Neural cell (in vitro differentiated cells): Measurements from ENCODE around the gene UCK1. TPM values are rescaled to one million over a fixed set of nuclear protein-coding genes. Genes with fewer than 3 reads are reported as not detected.

Source experiments
- H2AFZ ChIP-seq: fragments of 200-600, 300-800 bp; sonication (generic), shearing (Covaris generic); 2 replicates; pipeline ENCODE4 v1.6.0; 2014; ENCODE audit warnings: low read depth, mild to moderate bottlenecking, antibody characterized with exemption, low read length, moderate library complexity
- H3F3A ChIP-seq: fragments of 200-600 bp; shearing (Covaris generic); 2 replicates; pipeline ENCODE4 v1.6.1; 2016; ENCODE audit warnings: mild to moderate bottlenecking, moderate library complexity, mixed read lengths, antibody characterized with exemption, low read length; ENCODE audit not compliant: insufficient read depth, poor library complexity, severe bottlenecking
- H3K27ac ChIP-seq: fragments of 200-600, 300-800 bp; sonication (generic), shearing (Covaris generic); 2 replicates; pipeline ENCODE4 v1.5.1; 2014; ENCODE audit warnings: mild to moderate bottlenecking, low read length, moderate library complexity
- H3K27me3 ChIP-seq: fragments of 300-800, 200-600 bp; sonication (generic), shearing (Covaris generic); 2 replicates; pipeline ENCODE4 v1.6.0; 2014; ENCODE audit warnings: mild to moderate bottlenecking, low read depth, low read length, moderate library complexity; ENCODE audit not compliant: insufficient read depth
- H3K36me3 ChIP-seq: fragments of 300-800, 200-600 bp; sonication (generic), shearing (Covaris generic); 2 replicates; pipeline ENCODE4 v1.5.1; 2014; ENCODE audit warnings: mild to moderate bottlenecking, antibody characterized with exemption, low read length, moderate library complexity; ENCODE audit not compliant: insufficient read depth
- H3K4me2 ChIP-seq: fragments of 300-800, 200-600 bp; sonication (generic), shearing (Covaris generic); 2 replicates; pipeline ENCODE4 v1.6.0; 2014; ENCODE audit warnings: mild to moderate bottlenecking, low read length
- H3K4me3 ChIP-seq: fragments of 300-800, 200-600 bp; sonication (generic), shearing (Covaris generic); 2 replicates; pipeline ENCODE4 v1.5.1; 2014; ENCODE audit warnings: mild to moderate bottlenecking, low read length, moderate library complexity
- H3K79me2 ChIP-seq: fragments of 200-600 bp; shearing (Covaris generic); replicated peaks from 2 replicates; pipeline ENCODE4 v1.6.0; 2014; ENCODE audit warnings: mild to moderate bottlenecking, low read length, moderate library complexity; ENCODE audit not compliant: insufficient read depth
- H3K9ac ChIP-seq: fragments of 300-800, 200-600 bp; sonication (generic), shearing (Covaris generic); 2 replicates; pipeline ENCODE4 v1.6.1; 2016; ENCODE audit warnings: mild to moderate bottlenecking, low read length, mixed read lengths
- H3K9me2 ChIP-seq: fragments of 200-600 bp; shearing (Covaris generic); 2 replicates; pipeline ENCODE4 v1.6.1; 2016; ENCODE audit warnings: mild to moderate bottlenecking, low read length, mixed read lengths; ENCODE audit not compliant: insufficient read depth
- H3K9me3 ChIP-seq: fragments of 200-600, 300-800 bp; sonication (generic), shearing (Covaris generic); 2 replicates; pipeline ENCODE4 v1.6.1; 2016; ENCODE audit warnings: mild to moderate bottlenecking, mixed run types, low read length, moderate library complexity, mixed read lengths
- H4K20me1 ChIP-seq: fragments of 200-600 bp; shearing (Covaris generic); 2 replicates; pipeline ENCODE4 v1.6.1; 2016; ENCODE audit warnings: mild to moderate bottlenecking, mixed run types; ENCODE audit not compliant: insufficient read depth
- CTCF ChIP-seq: fragments of 450-650 bp; IDR thresholded peaks from 2 replicates; pipeline ENCODE4 v1.5.1; 2014; ENCODE audit warnings: antibody characterized with exemption, mild to moderate bottlenecking, moderate library complexity; ENCODE audit not compliant: poor library complexity, severe bottlenecking
- EP300 ChIP-seq: fragments of 450-650 bp; conservative IDR thresholded peaks from 2 replicates; pipeline ENCODE4 v1.6.1; 2014; ENCODE audit warnings: antibody characterized with exemption, mild to moderate bottlenecking, moderate library complexity; ENCODE audit not compliant: poor library complexity, severe bottlenecking
- EZH2 ChIP-seq: fragments of 200-600, 300-800 bp; shearing (Covaris generic), sonication (generic); IDR thresholded peaks from 2 replicates; pipeline ENCODE4 v1.6.1; 2014; ENCODE audit warnings: antibody characterized with exemption, low read length, borderline replicate concordance, mild to moderate bottlenecking; ENCODE audit not compliant: insufficient read depth, poor library complexity, severe bottlenecking
- MXI1 ChIP-seq: fragments of 450-650 bp; conservative IDR thresholded peaks from 2 replicates; pipeline ENCODE4 v1.6.1; 2014; ENCODE audit warnings: antibody characterized with exemption, mild to moderate bottlenecking; ENCODE audit not compliant: poor library complexity, severe bottlenecking
- POLR2AphosphoS5 ChIP-seq: IDR thresholded peaks from 2 replicates; pipeline ENCODE4 v1.6.1; 2012
- RAD21 ChIP-seq: fragments of 450-650 bp; conservative IDR thresholded peaks from 2 replicates; pipeline ENCODE4 v1.6.1; 2014; ENCODE audit warnings: antibody characterized with exemption, mild to moderate bottlenecking, moderate library complexity
- REST ChIP-seq: IDR thresholded peaks from 2 replicates; pipeline ENCODE4 v1.6.1; 2012; ENCODE audit warnings: borderline replicate concordance
- SMC3 ChIP-seq: fragments of 450-650 bp; conservative IDR thresholded peaks from 2 replicates; pipeline ENCODE4 v1.6.1; 2014; ENCODE audit warnings: antibody characterized with exemption, mild to moderate bottlenecking, moderate library complexity; ENCODE audit not compliant: poor library complexity
- TAF1 ChIP-seq: IDR thresholded peaks from 2 replicates; pipeline ENCODE4 v1.6.1; 2012; ENCODE audit warnings: low read depth
- polyA plus RNA-seq: library from polyadenylated mRNA; depleted of rRNA; stranded (reverse); fragments of >200 nt; gene quantifications from 2 replicates; pipeline ENCODE4 v1.2.3, GENCODE V29; 2014

UCK1 gene
- polyA plus RNA-seq, 1 donor from 2014 or later, result 45.9 TPM

- no peak for TF ChIP-seq REST
- TF ChIP-seq EP300, result no peak
- no peak for TF ChIP-seq TAF1
Measured at GRCh38 chr9:131528886-131529505, 2.1 kb downstream of the UCK1 start (continued).

GRCh38 chr9:131528186-131528585 is 2.9 kb downstream of the UCK1 start:
- no peaks in the 10 kb centered on the region for H3K9me3 ChIP-seq
- H3K79me2 ChIP-seq, result peaks cover 3% of the 10 kb centered on the region
- TF ChIP-seq SMC3, result no peak
- no peak for TF ChIP-seq RAD21
- TF ChIP-seq POLR2AphosphoS5, result no peak
- no peak for TF ChIP-seq CTCF
- no peak for TF ChIP-seq REST
- no peak for TF ChIP-seq EP300
- no peak for TF ChIP-seq EZH2
- TF ChIP-seq TAF1, result no peak
- TF ChIP-seq MXI1, result no peak
- no peaks in the 10 kb centered on the region for H3K9me2 ChIP-seq
- no peaks in the 10 kb centered on the region for H3K27me3 ChIP-seq
- peaks cover 9% of the 10 kb centered on the region for H3K36me3 ChIP-seq
- H3K9ac ChIP-seq, result no peak overlapping the region
- H3F3A ChIP-seq, result no peaks in the 10 kb centered on the region
- H2AFZ ChIP-seq, result no peak overlapping the region
- no peaks in the 10 kb centered on the region for H4K20me1 ChIP-seq
- H3K27ac ChIP-seq, result no peak overlapping the region
- H3K4me2 ChIP-seq, result no peak overlapping the region
- H3K4me3 ChIP-seq, result no peak overlapping the region
